ENCODE data around the gene GOLGB1.

- TF ChIP-seq EZH2 (IDR thresholded peaks at IDR 0.05; ENCODE audit: borderline replicate concordance, control insufficient read depth, low read depth, low read length): no peak
- no peak for TF ChIP-seq POLR2A (IDR thresholded peaks at IDR 0.05; ENCODE audit: low read depth, low read length)
- no peak for TF ChIP-seq CTCF (IDR thresholded peaks at IDR 0.05 in 2 of 3, conservative IDR thresholded peaks at IDR 0.05 in 1 of 3; ENCODE audit: control insufficient read depth in 2 of 3, extremely low read depth in 1 of 3, insufficient read depth in 1 of 3, low read depth in 3 of 3, low read length in 3 of 3)
- TF ChIP-seq BMI1 (IDR thresholded peaks at IDR 0.05; ENCODE audit: borderline replicate concordance): no peak
- TF ChIP-seq YY1 (IDR thresholded peaks at IDR 0.05; ENCODE audit: low read depth, low read length): no peak
- TF ChIP-seq TARDBP (IDR thresholded peaks at IDR 0.05; ENCODE audit: borderline replicate concordance): no peak
- no peak for TF ChIP-seq EP300 (IDR thresholded peaks at IDR 0.05; ENCODE audit: borderline replicate concordance in 1 of 2, control insufficient read depth in 1 of 2, low read depth in 2 of 2, low read length in 2 of 2)
- TF ChIP-seq RFX5 (IDR thresholded peaks at IDR 0.05; ENCODE audit: low read depth, low read length): no peak
- TF ChIP-seq CBFB (IDR thresholded peaks at IDR 0.05; ENCODE audit: low read depth): no peak
- no peak for TF ChIP-seq HDAC6 (IDR thresholded peaks at IDR 0.05; ENCODE audit: unreplicated experiment)
Observed at GRCh38 chr3:121730940-121731687, 18.4 kb downstream of the GOLGB1 start.

Data from GM12878 (cell line).